SK-N-SH (cell line): ENCODE data around the gene ROR2.

ENCODE experiments used
- EP300 ChIP-seq, 2 experiments: IDR thresholded peaks; 2 replicates each; pipeline versions ENCODE4 v1.4.0 to v1.6.1; 2012; ENCODE audit warnings: borderline replicate concordance in 1 of 2, low read depth in 1 of 2, low read length in 1 of 2
- FOXJ3 ChIP-seq: sonication (generic); formaldehyde crosslinking; IDR thresholded peaks from 2 replicates; pipeline ENCODE4 v1.5.1; 2020; ENCODE audit warnings: mild to moderate bottlenecking, missing genetic modification reagents
- FOXM1 ChIP-seq: IDR thresholded peaks from 2 replicates; pipeline ENCODE4 v1.4.0; 2012; ENCODE audit warnings: low read depth, mild to moderate bottlenecking
- JUND ChIP-seq: IDR thresholded peaks from 2 replicates; pipeline ENCODE4 v1.4.0; 2012
- NRF1 ChIP-seq: IDR thresholded peaks from 2 replicates; pipeline ENCODE4 v1.6.1; 2012; ENCODE audit warnings: low read depth, mild to moderate bottlenecking, low read length
- POLR2AphosphoS5 ChIP-seq: IDR thresholded peaks from 2 replicates; pipeline ENCODE4 v1.6.1; 2012; ENCODE audit warnings: low read depth, low read length
- RAD21 ChIP-seq: IDR thresholded peaks from 2 replicates; pipeline ENCODE4 v1.6.1; 2012; ENCODE audit warnings: mild to moderate bottlenecking, low read length
- SMC3 ChIP-seq: IDR thresholded peaks from 2 replicates; pipeline ENCODE4 v1.6.1; 2012; ENCODE audit warnings: low read depth, low read length, improper control_type of control experiment
- YY1 ChIP-seq: IDR thresholded peaks from 2 replicates; pipeline ENCODE4 v1.4.0; 2012; ENCODE audit warnings: low read depth, mild to moderate bottlenecking
- TF ChIP-seq, protein P1 (sequence below): fragments of 200-600 bp; sonication (generic); IDR thresholded peaks from 2 replicates; pipeline ENCODE4 v1.6.1; 2017; ENCODE audit warnings: antibody characterized with exemption, mild to moderate bottlenecking, moderate library complexity
- TF ChIP-seq, protein P2 (sequence below): IDR thresholded peaks from 2 replicates; pipeline ENCODE4 v1.4.0; 2012; ENCODE audit warnings: low read depth, borderline replicate concordance
- TF ChIP-seq, protein P3 (sequence below): IDR thresholded peaks from 2 replicates; pipeline ENCODE4 v1.6.1; 2012; ENCODE audit warnings: mild to moderate bottlenecking, low read depth, low read length, moderate library complexity

DNA sequence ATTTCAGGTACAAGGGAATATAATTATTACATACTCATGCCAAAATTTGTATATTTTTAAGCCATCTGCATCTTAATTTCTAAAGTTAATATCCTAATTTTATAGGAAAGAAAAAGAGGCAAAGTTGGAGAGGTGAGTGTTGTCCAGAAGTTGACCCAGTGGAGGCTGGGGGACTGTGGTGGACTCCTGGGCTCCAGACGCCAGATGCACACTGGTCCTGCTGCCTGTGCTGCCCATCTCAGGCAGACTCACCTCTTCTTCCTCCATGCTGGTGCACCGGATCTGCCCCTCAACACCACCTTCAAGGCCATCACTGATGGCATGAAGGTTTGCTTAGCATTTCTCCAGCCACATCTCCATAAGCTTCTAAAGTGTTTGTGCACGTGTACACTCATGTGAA is 305.6 kb downstream of the ROR2 start:
- TF ChIP-seq, protein P1, sequence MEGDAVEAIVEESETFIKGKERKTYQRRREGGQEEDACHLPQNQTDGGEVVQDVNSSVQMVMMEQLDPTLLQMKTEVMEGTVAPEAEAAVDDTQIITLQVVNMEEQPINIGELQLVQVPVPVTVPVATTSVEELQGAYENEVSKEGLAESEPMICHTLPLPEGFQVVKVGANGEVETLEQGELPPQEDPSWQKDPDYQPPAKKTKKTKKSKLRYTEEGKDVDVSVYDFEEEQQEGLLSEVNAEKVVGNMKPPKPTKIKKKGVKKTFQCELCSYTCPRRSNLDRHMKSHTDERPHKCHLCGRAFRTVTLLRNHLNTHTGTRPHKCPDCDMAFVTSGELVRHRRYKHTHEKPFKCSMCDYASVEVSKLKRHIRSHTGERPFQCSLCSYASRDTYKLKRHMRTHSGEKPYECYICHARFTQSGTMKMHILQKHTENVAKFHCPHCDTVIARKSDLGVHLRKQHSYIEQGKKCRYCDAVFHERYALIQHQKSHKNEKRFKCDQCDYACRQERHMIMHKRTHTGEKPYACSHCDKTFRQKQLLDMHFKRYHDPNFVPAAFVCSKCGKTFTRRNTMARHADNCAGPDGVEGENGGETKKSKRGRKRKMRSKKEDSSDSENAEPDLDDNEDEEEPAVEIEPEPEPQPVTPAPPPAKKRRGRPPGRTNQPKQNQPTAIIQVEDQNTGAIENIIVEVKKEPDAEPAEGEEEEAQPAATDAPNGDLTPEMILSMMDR = no peak
- TF ChIP-seq RAD21 (no peak), FOXM1 (no peak), FOXJ3 (CRISPR knock-in tag) (no peak), POLR2AphosphoS5 (no peak), EP300 (IDR thresholded peaks at IDR 0.05; ENCODE audit: borderline replicate concordance in 1 of 2, low read depth in 1 of 2, low read length in 1 of 2) (no peak), SMC3 (no peak), YY1 (no peak), NRF1 (no peak), JUND (no peak)
- TF ChIP-seq, protein P2, sequence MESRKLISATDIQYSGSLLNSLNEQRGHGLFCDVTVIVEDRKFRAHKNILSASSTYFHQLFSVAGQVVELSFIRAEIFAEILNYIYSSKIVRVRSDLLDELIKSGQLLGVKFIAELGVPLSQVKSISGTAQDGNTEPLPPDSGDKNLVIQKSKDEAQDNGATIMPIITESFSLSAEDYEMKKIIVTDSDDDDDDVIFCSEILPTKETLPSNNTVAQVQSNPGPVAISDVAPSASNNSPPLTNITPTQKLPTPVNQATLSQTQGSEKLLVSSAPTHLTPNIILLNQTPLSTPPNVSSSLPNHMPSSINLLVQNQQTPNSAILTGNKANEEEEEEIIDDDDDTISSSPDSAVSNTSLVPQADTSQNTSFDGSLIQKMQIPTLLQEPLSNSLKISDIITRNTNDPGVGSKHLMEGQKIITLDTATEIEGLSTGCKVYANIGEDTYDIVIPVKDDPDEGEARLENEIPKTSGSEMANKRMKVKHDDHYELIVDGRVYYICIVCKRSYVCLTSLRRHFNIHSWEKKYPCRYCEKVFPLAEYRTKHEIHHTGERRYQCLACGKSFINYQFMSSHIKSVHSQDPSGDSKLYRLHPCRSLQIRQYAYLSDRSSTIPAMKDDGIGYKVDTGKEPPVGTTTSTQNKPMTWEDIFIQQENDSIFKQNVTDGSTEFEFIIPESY = no peak
- TF ChIP-seq, protein P3, sequence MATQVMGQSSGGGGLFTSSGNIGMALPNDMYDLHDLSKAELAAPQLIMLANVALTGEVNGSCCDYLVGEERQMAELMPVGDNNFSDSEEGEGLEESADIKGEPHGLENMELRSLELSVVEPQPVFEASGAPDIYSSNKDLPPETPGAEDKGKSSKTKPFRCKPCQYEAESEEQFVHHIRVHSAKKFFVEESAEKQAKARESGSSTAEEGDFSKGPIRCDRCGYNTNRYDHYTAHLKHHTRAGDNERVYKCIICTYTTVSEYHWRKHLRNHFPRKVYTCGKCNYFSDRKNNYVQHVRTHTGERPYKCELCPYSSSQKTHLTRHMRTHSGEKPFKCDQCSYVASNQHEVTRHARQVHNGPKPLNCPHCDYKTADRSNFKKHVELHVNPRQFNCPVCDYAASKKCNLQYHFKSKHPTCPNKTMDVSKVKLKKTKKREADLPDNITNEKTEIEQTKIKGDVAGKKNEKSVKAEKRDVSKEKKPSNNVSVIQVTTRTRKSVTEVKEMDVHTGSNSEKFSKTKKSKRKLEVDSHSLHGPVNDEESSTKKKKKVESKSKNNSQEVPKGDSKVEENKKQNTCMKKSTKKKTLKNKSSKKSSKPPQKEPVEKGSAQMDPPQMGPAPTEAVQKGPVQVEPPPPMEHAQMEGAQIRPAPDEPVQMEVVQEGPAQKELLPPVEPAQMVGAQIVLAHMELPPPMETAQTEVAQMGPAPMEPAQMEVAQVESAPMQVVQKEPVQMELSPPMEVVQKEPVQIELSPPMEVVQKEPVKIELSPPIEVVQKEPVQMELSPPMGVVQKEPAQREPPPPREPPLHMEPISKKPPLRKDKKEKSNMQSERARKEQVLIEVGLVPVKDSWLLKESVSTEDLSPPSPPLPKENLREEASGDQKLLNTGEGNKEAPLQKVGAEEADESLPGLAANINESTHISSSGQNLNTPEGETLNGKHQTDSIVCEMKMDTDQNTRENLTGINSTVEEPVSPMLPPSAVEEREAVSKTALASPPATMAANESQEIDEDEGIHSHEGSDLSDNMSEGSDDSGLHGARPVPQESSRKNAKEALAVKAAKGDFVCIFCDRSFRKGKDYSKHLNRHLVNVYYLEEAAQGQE = no peak
